ENCODE data around the gene FTSJ1. TPM values are rescaled to one million over a fixed set of nuclear protein-coding genes. Genes with fewer than 3 reads are reported as not detected.

Gene FTSJ1
- total RNA-seq, 1 donor: 67.3 TPM

- H3K36me3 ChIP-seq (ENCODE audit: insufficient read depth, low read length): no peaks in the 10 kb centered on the region
- peaks cover 14% of the 10 kb centered on the region for H3K79me2 ChIP-seq (ENCODE audit: insufficient read depth, low read length)
- DNase-seq (ENCODE audit: insufficient read length, low spot score, missing footprints): peak; percentile 93
- no peaks in the 10 kb centered on the region for H4K20me1 ChIP-seq (ENCODE audit: insufficient read depth, low read length)
- peaks cover 24% of the 10 kb centered on the region for H3K4me1 ChIP-seq (ENCODE audit: insufficient read depth, low read length)
- peak overlapping the region; percentile 48 for H2AFZ ChIP-seq (ENCODE audit: low read length)
- peak overlapping the region; percentile 59 for H3K4me2 ChIP-seq (ENCODE audit: insufficient read depth, low read length)
- H3K4me3 ChIP-seq (ENCODE audit: insufficient read depth, low read length): peak overlapping the region; percentile 48
- TF ChIP-seq, protein P1, sequence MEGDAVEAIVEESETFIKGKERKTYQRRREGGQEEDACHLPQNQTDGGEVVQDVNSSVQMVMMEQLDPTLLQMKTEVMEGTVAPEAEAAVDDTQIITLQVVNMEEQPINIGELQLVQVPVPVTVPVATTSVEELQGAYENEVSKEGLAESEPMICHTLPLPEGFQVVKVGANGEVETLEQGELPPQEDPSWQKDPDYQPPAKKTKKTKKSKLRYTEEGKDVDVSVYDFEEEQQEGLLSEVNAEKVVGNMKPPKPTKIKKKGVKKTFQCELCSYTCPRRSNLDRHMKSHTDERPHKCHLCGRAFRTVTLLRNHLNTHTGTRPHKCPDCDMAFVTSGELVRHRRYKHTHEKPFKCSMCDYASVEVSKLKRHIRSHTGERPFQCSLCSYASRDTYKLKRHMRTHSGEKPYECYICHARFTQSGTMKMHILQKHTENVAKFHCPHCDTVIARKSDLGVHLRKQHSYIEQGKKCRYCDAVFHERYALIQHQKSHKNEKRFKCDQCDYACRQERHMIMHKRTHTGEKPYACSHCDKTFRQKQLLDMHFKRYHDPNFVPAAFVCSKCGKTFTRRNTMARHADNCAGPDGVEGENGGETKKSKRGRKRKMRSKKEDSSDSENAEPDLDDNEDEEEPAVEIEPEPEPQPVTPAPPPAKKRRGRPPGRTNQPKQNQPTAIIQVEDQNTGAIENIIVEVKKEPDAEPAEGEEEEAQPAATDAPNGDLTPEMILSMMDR (IDR thresholded peaks at IDR 0.05; ENCODE audit: extremely low read depth, low read depth, low read length): no peak
- peak overlapping the region; percentile 87 for H3K27ac ChIP-seq (ENCODE audit: low read depth, low read length)
- no peaks in the 10 kb centered on the region for H3K9me3 ChIP-seq (ENCODE audit: low read depth, low read length)
- no peaks in the 10 kb centered on the region for H3K27me3 ChIP-seq (ENCODE audit: insufficient read depth, low read length)
These were observed 10.6 kb upstream of the FTSJ1 start for GRCh38 chrX:48465336-48465933.

- H3K4me1 ChIP-seq (ENCODE audit: insufficient read depth, low read length): peaks cover 24% of the 10 kb centered on the region
- H2AFZ ChIP-seq (ENCODE audit: low read length): no peak overlapping the region
- H4K20me1 ChIP-seq (ENCODE audit: insufficient read depth, low read length): no peaks in the 10 kb centered on the region
- no peaks in the 10 kb centered on the region for H3K27me3 ChIP-seq (ENCODE audit: insufficient read depth, low read length)
- H3K27ac ChIP-seq (ENCODE audit: low read depth, low read length): no peak overlapping the region
- no peaks in the 10 kb centered on the region for H3K9me3 ChIP-seq (ENCODE audit: low read depth, low read length)
- peaks cover 14% of the 10 kb centered on the region for H3K79me2 ChIP-seq (ENCODE audit: insufficient read depth, low read length)
- peak overlapping the region; percentile 83 for H3K4me2 ChIP-seq (ENCODE audit: insufficient read depth, low read length)
- H3K4me3 ChIP-seq (ENCODE audit: insufficient read depth, low read length): peak overlapping the region; percentile 71
- no peaks in the 10 kb centered on the region for H3K36me3 ChIP-seq (ENCODE audit: insufficient read depth, low read length)
- TF ChIP-seq, protein P1 (IDR thresholded peaks at IDR 0.05; ENCODE audit: extremely low read depth, low read depth, low read length): no peak
- DNase-seq (ENCODE audit: insufficient read length, low spot score, missing footprints): no peak
These were observed 9.3 kb upstream of the FTSJ1 start for GRCh38 chrX:48466696-48467095.

- Histone ChIP-seq H3K79me2 (ENCODE audit: insufficient read depth, low read length) (peaks cover 14% of the 10 kb centered on the region), H2AFZ (ENCODE audit: low read length) (peak overlapping the region; percentile 76), H3K9me3 (ENCODE audit: low read depth, low read length) (no peaks in the 10 kb centered on the region), H3K4me2 (ENCODE audit: insufficient read depth, low read length) (peak overlapping the region; percentile 83), H3K4me3 (ENCODE audit: insufficient read depth, low read length) (peak overlapping the region; percentile 71), H3K27ac (ENCODE audit: low read depth, low read length) (peak overlapping the region; percentile 58), H3K4me1 (ENCODE audit: insufficient read depth, low read length) (peaks cover 24% of the 10 kb centered on the region), H4K20me1 (ENCODE audit: insufficient read depth, low read length) (no peaks in the 10 kb centered on the region), H3K27me3 (ENCODE audit: insufficient read depth, low read length) (no peaks in the 10 kb centered on the region), H3K36me3 (ENCODE audit: insufficient read depth, low read length) (no peaks in the 10 kb centered on the region)
- TF ChIP-seq, protein P1 (IDR thresholded peaks at IDR 0.05; ENCODE audit: extremely low read depth, low read depth, low read length): no peak
- peak; percentile 66 for DNase-seq (ENCODE audit: insufficient read length, low spot score, missing footprints)
These were observed 8.7 kb upstream of the FTSJ1 start for GRCh38 chrX:48467281-48467761.

GRCh38 chrX:48468247-48468671 lies 7.7 kb upstream of the FTSJ1 start:
- TF ChIP-seq, protein P1 (IDR thresholded peaks at IDR 0.05; ENCODE audit: extremely low read depth, low read depth, low read length): no peak
- DNase-seq (ENCODE audit: insufficient read length, low spot score, missing footprints): peak; percentile 44
- peak overlapping the region; percentile 58 for H3K27ac ChIP-seq (ENCODE audit: low read depth, low read length)

More at GRCh38 chrX:48468247-48468671, 7.7 kb upstream of the FTSJ1 start:
- peaks cover 14% of the 10 kb centered on the region for H3K79me2 ChIP-seq (ENCODE audit: insufficient read depth, low read length)
- no peaks in the 10 kb centered on the region for H3K9me3 ChIP-seq (ENCODE audit: low read depth, low read length)
- peak overlapping the region; percentile 71 for H3K4me3 ChIP-seq (ENCODE audit: insufficient read depth, low read length)
- H3K4me1 ChIP-seq (ENCODE audit: insufficient read depth, low read length): peaks cover 24% of the 10 kb centered on the region
- no peaks in the 10 kb centered on the region for H4K20me1 ChIP-seq (ENCODE audit: insufficient read depth, low read length)
- H3K36me3 ChIP-seq (ENCODE audit: insufficient read depth, low read length): no peaks in the 10 kb centered on the region
- peak overlapping the region; percentile 83 for H3K4me2 ChIP-seq (ENCODE audit: insufficient read depth, low read length)
- no peaks in the 10 kb centered on the region for H3K27me3 ChIP-seq (ENCODE audit: insufficient read depth, low read length)
- H2AFZ ChIP-seq (ENCODE audit: low read length): peak overlapping the region; percentile 76
